Measurements from ENCODE around the gene MTOR.
"Not testable (repeated sequence)": the region's sequence is repeated elsewhere in the genome, so short reads cannot be mapped to it uniquely, and the experiment has no call there.

The MTOR gene

DNA sequence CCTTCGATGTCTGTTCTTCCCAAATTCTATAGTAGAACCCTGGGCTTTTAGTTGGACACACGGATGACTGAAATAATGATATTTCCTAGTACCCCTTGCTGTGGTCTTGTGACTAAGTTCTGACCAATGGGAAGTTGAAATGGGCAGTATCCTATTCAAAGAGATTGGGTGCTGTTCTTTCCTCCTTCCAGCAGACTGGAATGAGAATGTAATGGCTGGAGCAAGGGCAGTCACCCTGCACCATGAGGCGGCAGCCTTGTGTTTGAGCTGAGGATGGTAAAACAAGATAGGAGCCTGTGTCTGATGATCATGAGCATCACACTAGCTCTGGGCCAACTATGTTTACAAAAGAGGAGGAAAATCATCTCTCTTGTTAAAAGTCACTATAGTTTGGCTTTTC, 197.4 kb downstream of the MTOR start:
- TF ChIP-seq, protein P1, sequence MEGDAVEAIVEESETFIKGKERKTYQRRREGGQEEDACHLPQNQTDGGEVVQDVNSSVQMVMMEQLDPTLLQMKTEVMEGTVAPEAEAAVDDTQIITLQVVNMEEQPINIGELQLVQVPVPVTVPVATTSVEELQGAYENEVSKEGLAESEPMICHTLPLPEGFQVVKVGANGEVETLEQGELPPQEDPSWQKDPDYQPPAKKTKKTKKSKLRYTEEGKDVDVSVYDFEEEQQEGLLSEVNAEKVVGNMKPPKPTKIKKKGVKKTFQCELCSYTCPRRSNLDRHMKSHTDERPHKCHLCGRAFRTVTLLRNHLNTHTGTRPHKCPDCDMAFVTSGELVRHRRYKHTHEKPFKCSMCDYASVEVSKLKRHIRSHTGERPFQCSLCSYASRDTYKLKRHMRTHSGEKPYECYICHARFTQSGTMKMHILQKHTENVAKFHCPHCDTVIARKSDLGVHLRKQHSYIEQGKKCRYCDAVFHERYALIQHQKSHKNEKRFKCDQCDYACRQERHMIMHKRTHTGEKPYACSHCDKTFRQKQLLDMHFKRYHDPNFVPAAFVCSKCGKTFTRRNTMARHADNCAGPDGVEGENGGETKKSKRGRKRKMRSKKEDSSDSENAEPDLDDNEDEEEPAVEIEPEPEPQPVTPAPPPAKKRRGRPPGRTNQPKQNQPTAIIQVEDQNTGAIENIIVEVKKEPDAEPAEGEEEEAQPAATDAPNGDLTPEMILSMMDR (IDR thresholded peaks at IDR 0.05; ENCODE audit: low read depth, low read length): no peak

DNA sequence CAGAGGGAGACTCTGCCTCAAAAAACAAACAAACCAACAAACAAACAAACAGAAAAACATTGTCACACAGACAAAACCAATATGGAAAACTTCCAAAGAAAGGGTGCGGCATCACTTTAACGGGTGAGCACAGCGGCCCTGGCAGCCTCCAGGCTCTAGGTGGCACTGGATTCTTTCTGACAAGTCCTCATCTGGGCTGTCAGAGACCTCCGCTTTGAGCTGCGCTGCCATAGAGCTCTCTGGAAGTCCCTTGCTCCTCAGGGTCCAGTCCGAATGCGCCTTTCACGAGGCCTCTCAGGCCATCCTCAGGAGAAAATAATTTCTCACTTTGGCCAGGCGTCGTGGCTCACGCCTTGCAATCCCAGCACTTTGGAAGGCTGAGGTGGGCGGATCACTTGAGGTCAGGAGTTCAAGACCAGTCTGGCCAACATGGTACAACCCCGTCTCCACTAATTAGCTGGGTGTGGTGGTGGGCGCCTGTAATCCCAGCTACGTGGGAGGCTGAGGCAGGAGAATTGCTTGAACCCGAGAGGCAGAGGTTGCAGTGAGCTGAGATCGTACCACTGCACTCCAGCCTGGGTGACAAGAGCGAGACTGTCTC, 198.3 kb downstream of the MTOR start:
- not testable (repeated sequence) for H3K4me3 ChIP-seq (ENCODE audit: low read depth, low read length)

More for the DNA sequence above, 197.4 kb downstream of the MTOR start:
- H3K4me3 ChIP-seq (ENCODE audit: low read depth, low read length): no peak overlapping the region

- H3K4me3 ChIP-seq (ENCODE audit: low read depth, low read length): no peak overlapping the region
- TF ChIP-seq, protein P1 (IDR thresholded peaks at IDR 0.05; ENCODE audit: low read depth, low read length): no peak
Measured at GRCh38 chr1:11062965-11063401, 199.4 kb downstream of the MTOR start.

- TF ChIP-seq, protein P1 (IDR thresholded peaks at IDR 0.05; ENCODE audit: low read depth, low read length): no peak
- H3K4me3 ChIP-seq (ENCODE audit: low read depth, low read length): no peak overlapping the region
Measured at GRCh38 chr1:11061652-11062365, 200.5 kb downstream of the MTOR start.

DNA sequence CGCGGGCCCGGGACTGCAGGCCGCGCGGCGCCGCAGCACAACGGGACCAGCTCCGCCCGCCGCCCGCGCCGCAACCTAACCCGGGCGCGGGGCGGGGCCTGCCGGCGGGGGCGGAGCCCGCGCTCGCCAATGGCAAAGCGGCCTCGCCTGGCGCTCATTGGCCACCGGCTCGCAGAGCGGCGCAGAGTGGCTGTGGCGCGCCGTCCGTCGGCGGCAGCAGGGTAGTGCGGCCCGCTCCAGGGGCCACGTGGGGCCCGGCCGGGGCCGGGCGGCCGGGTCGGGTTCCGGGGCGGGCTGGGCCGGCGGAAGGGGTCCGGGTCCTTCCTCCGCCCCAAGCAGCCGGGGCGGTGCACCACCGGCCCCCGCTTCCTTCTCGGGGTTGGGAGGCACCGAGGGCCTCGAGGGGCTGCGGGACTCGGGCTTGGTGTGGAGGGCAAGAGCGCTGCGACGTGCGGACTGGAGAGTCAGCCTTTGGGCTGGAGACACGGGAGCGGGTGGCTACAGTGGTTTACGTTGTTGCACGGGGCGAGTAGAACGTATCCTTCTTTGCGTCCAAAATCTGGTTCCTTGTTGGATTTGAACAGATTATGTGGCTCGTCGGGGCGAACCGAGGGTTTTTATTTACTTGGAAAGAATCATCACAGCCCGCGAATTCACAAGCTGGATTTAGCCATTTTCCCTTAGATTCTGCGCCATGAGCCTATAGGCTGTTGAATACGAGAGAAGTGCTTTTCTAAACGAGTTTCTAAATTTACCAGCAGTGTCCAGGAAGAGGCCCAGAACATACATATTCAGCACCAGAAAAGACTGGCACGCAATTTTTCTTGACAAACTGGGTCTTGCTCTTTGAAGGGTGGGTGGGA, 202.2 kb downstream of the MTOR start, which contains the start of gene SRM:
Gene SRM, minus strand, starts transcription at position 51 of the 863 bp plus-strand sequence. CDS start 75 bp downstream, outside the sequence.
- TF ChIP-seq, protein P1 (IDR thresholded peaks at IDR 0.05; ENCODE audit: low read depth, low read length): 0 out of 2 replicates have a peak, but pooled peaks have one; percentile 12
- H3K4me3 ChIP-seq (ENCODE audit: low read depth, low read length): peak within 1 kb of the TSS; percentile 89

- TF ChIP-seq, protein P1 (IDR thresholded peaks at IDR 0.05; ENCODE audit: low read depth, low read length): no peak
- peak overlapping the region; percentile 89 for H3K4me3 ChIP-seq (ENCODE audit: low read depth, low read length)
Measured at GRCh38 chr1:11059155-11059967, 203.0 kb downstream of the MTOR start.

Measured in WI38 (cell line).